ENCODE measurements around the gene TSPAN16.

The TSPAN16 gene

DNA sequence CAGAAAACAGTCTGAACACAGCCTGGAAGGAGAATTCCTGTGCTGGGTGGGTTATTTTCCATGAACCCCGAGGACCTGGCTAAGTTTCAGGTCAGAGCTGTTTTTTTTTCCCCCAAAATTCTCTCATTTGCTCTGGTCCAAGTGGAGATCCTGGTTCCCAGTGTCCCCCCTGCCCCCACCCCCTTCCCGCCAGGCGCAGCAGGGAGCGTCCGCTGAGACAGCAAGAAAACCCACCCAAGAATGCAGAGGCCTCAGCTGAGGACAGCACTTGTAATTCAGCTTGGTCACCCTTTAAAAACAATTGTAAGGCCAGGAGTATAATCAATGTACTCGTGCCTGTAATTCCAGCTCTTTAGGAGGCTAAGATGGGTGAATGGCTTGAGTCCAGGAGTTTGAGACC is 11.4 kb upstream of the TSPAN16 start:
- WGBS, 2 donors (ENCODE audit: extremely low coverage in 2 of 2, insufficient read length in 2 of 2, insufficient replicate concordance in 1 of 2): no CpG with 5 or more reads among the region's 6 CpGs
- no peak overlapping the region for H3K14ac ChIP-seq (ENCODE audit: low read length)

DNA sequence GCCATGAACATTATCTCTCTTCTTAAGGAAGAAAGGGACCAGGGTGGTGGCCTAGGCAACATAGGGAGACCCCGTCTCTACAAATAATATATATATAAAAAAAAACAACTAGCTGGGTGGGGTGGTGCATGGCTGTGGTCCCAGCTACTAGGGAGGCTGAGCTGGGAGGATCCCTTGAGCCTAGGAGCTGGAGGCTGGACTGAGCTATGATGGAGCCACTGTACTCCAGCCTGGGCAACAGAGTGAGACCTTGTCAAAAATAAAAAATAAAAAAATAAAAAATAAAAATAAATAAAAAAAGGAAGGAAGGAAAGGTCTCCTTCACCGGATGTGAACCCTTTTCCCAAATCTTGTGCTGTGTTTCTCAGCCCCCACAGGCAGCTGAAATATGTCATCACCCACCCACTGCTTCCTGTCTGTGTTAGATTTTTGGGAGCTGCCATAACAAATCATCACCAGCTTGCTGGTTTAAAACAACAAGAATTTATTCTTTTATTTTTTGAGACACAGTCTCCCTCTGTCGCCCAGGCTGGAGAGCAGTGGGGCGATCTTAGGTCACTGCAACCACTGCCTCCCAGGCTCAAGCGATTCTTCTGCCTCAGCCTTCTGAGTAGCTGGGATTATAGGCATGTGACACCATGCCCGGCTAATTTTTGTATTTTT is 9.5 kb upstream of the TSPAN16 start:
- Histone ChIP-seq H3K4me1 (ENCODE audit: control insufficient read depth in 2 of 2, insufficient read depth in 1 of 2, low read depth in 1 of 2, low read length in 2 of 2) (no peaks in the 10 kb centered on the region), H3K9ac (ENCODE audit: low read depth, low read length, poor library complexity) (no peak overlapping the region), H3K4me3 (ENCODE audit: low read length in 2 of 2) (no peak overlapping the region), H3K4ac (ENCODE audit: low read length) (no peak overlapping the region), H2BK12ac (ENCODE audit: low read length) (no peak overlapping the region), H2BK5ac (ENCODE audit: low read length) (no peak overlapping the region), H2AFZ (ENCODE audit: low read length) (no peak overlapping the region), H2AK5ac (ENCODE audit: low read depth, low read length) (no peak overlapping the region), H3K18ac (ENCODE audit: low read length) (no peak overlapping the region), H3K79me1 (ENCODE audit: low read depth, low read length) (no peaks in the 10 kb centered on the region), H3K4me2 (ENCODE audit: insufficient read depth, low read length, poor library complexity, severe bottlenecking) (no peak overlapping the region), H2BK15ac (ENCODE audit: low read length) (no peak overlapping the region), H2BK120ac (ENCODE audit: low read depth, low read length) (no peak overlapping the region), H3K23ac (ENCODE audit: low read depth, low read length, poor library complexity) (no peak overlapping the region), H3K36me3 (replicated peaks in 1 of 2; ENCODE audit: control insufficient read depth in 2 of 2, insufficient read depth in 2 of 2, low read length in 2 of 2) (no peaks in the 10 kb centered on the region), H3K27ac (replicated peaks; ENCODE audit: low read length) (no peak overlapping the region), H3K9me3 (replicated peaks in 1 of 2; ENCODE audit: control insufficient read depth in 2 of 2, insufficient read depth in 1 of 2, low read depth in 1 of 2, low read length in 2 of 2) (no peaks in the 10 kb centered on the region), H3K14ac (ENCODE audit: low read length) (no peak overlapping the region), H4K8ac (ENCODE audit: low read depth, low read length) (no peak overlapping the region), H3K27me3 (ENCODE audit: control insufficient read depth in 3 of 3, insufficient read depth in 3 of 3, low read depth in 1 of 3, low read length in 3 of 3) (no peaks in the 10 kb centered on the region), H4K91ac (ENCODE audit: low read depth, low read length, poor library complexity) (no peak overlapping the region)
- no CpG with 5 or more reads among the region's 6 CpGs for WGBS, 2 donors (ENCODE audit: extremely low coverage in 2 of 2, insufficient read length in 2 of 2, insufficient replicate concordance in 1 of 2)
- DNase-seq (ENCODE audit: low spot score): no peak

More for the DNA sequence above, 11.4 kb upstream of the TSPAN16 start:
- Histone ChIP-seq H3K27ac (replicated peaks; ENCODE audit: low read length) (no peak overlapping the region), H4K8ac (ENCODE audit: low read depth, low read length) (no peak overlapping the region), H3K23ac (ENCODE audit: low read depth, low read length, poor library complexity) (no peak overlapping the region), H3K27me3 (ENCODE audit: control insufficient read depth in 3 of 3, insufficient read depth in 3 of 3, low read depth in 1 of 3, low read length in 3 of 3) (no peaks in the 10 kb centered on the region), H3K79me1 (ENCODE audit: low read depth, low read length) (no peaks in the 10 kb centered on the region), H4K91ac (ENCODE audit: low read depth, low read length, poor library complexity) (no peak overlapping the region), H2BK12ac (ENCODE audit: low read length) (no peak overlapping the region), H3K9ac (ENCODE audit: low read depth, low read length, poor library complexity) (no peak overlapping the region), H3K4me2 (ENCODE audit: insufficient read depth, low read length, poor library complexity, severe bottlenecking) (no peak overlapping the region), H2AK5ac (ENCODE audit: low read depth, low read length) (no peak overlapping the region), H3K4me3 (ENCODE audit: low read length in 2 of 2) (no peak overlapping the region), H3K36me3 (replicated peaks in 1 of 2; ENCODE audit: control insufficient read depth in 2 of 2, insufficient read depth in 2 of 2, low read length in 2 of 2) (no peaks in the 10 kb centered on the region), H2BK5ac (ENCODE audit: low read length) (no peak overlapping the region), H3K4ac (ENCODE audit: low read length) (no peak overlapping the region), H2BK15ac (ENCODE audit: low read length) (no peak overlapping the region), H2BK120ac (ENCODE audit: low read depth, low read length) (no peak overlapping the region), H3K4me1 (ENCODE audit: control insufficient read depth in 2 of 2, insufficient read depth in 1 of 2, low read depth in 1 of 2, low read length in 2 of 2) (peaks cover 2 to 5% of the 10 kb centered on the region in 2 donors), H2AFZ (ENCODE audit: low read length) (no peak overlapping the region), H3K18ac (ENCODE audit: low read length) (no peak overlapping the region), H3K9me3 (replicated peaks in 1 of 2; ENCODE audit: control insufficient read depth in 2 of 2, insufficient read depth in 1 of 2, low read depth in 1 of 2, low read length in 2 of 2) (no peaks in the 10 kb centered on the region)
- DNase-seq (ENCODE audit: low spot score): no peak

DNA sequence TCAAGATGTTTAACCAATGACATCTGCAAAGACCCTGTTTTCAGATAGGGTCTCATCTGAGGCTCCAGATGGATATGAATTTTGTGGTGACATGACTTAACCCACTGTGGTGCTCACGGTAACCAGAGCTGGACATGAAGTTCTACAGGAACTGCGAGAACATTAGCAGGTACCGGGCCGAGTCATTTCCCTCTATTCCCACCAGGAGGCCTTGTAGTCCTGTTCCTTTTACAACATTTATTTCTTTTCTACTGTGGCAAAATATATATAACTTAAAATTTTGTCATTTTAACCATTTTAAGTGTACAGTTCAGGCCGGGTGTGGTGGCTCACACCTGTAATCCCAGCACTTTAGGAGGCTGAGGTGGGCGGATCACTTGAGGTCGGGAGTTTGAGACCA is 7.6 kb upstream of the TSPAN16 start:
- DNase-seq (ENCODE audit: low spot score): no peak

DNA sequence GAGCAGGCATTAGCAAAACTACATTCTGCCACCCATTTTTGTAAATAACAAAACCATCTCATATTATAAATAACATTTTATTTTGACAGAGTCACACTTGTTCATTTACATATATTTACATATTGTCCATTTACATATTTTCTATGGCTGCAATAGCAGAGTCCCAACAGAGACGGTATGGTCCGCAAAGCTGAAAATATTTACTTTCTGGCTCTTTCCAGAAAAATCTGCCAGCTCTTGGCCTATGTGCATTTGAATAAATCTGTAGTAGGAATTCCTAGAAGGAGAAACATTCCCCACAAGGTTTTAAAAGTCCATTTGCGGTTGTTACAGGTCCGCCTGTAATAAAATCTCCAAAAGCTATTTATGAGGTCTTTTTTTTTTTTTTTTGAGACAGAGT is 5.7 kb upstream of the TSPAN16 start:
- no peak overlapping the region for H2AFZ ChIP-seq (ENCODE audit: low read length)
- H2BK5ac ChIP-seq (ENCODE audit: low read length): no peak overlapping the region
- no CpG with 5 or more reads among the region's 4 CpGs for WGBS, 2 donors (ENCODE audit: extremely low coverage in 2 of 2, insufficient read length in 2 of 2, insufficient replicate concordance in 1 of 2)
- H3K27ac ChIP-seq (replicated peaks; ENCODE audit: low read length): no peak overlapping the region
- H3K4me3 ChIP-seq (ENCODE audit: low read length in 2 of 2): no peak overlapping the region
- H3K36me3 ChIP-seq (replicated peaks in 1 of 2; ENCODE audit: control insufficient read depth in 2 of 2, insufficient read depth in 2 of 2, low read length in 2 of 2): no peaks in the 10 kb centered on the region
- H4K8ac ChIP-seq (ENCODE audit: low read depth, low read length): no peak overlapping the region
- no peak overlapping the region for H3K9ac ChIP-seq (ENCODE audit: low read depth, low read length, poor library complexity)
- no peak overlapping the region for H3K23ac ChIP-seq (ENCODE audit: low read depth, low read length, poor library complexity)
- H3K14ac ChIP-seq (ENCODE audit: low read length): no peak overlapping the region
- peaks cover 3 to 6% of the 10 kb centered on the region in 2 donors for H3K4me1 ChIP-seq (ENCODE audit: control insufficient read depth in 2 of 2, insufficient read depth in 1 of 2, low read depth in 1 of 2, low read length in 2 of 2)
- no peak overlapping the region for H3K18ac ChIP-seq (ENCODE audit: low read length)
- no peaks in the 10 kb centered on the region for H3K9me3 ChIP-seq (replicated peaks in 1 of 2; ENCODE audit: control insufficient read depth in 2 of 2, insufficient read depth in 1 of 2, low read depth in 1 of 2, low read length in 2 of 2)
- no peak overlapping the region for H2BK15ac ChIP-seq (ENCODE audit: low read length)
- H4K91ac ChIP-seq (ENCODE audit: low read depth, low read length, poor library complexity): no peak overlapping the region
- no peak overlapping the region for H2BK12ac ChIP-seq (ENCODE audit: low read length)
- H2AK5ac ChIP-seq (ENCODE audit: low read depth, low read length): no peak overlapping the region
- no peak for DNase-seq (ENCODE audit: low spot score)
- H3K27me3 ChIP-seq (ENCODE audit: control insufficient read depth in 3 of 3, insufficient read depth in 3 of 3, low read depth in 1 of 3, low read length in 3 of 3): no peaks in the 10 kb centered on the region
- no peak overlapping the region for H2BK120ac ChIP-seq (ENCODE audit: low read depth, low read length)
- no peak overlapping the region for H3K4me2 ChIP-seq (ENCODE audit: insufficient read depth, low read length, poor library complexity, severe bottlenecking)
- H3K4ac ChIP-seq (ENCODE audit: low read length): no peak overlapping the region
- H3K79me1 ChIP-seq (ENCODE audit: low read depth, low read length): no peaks in the 10 kb centered on the region

More for the DNA sequence above, 7.6 kb upstream of the TSPAN16 start:
- Histone ChIP-seq H2BK120ac (ENCODE audit: low read depth, low read length) (no peak overlapping the region), H3K79me1 (ENCODE audit: low read depth, low read length) (no peaks in the 10 kb centered on the region), H2BK12ac (ENCODE audit: low read length) (no peak overlapping the region), H3K9ac (ENCODE audit: low read depth, low read length, poor library complexity) (no peak overlapping the region), H3K23ac (ENCODE audit: low read depth, low read length, poor library complexity) (no peak overlapping the region), H3K18ac (ENCODE audit: low read length) (no peak overlapping the region), H2BK5ac (ENCODE audit: low read length) (no peak overlapping the region), H3K4me1 (ENCODE audit: control insufficient read depth in 2 of 2, insufficient read depth in 1 of 2, low read depth in 1 of 2, low read length in 2 of 2) (no peaks in the 10 kb centered on the region), H3K27me3 (ENCODE audit: control insufficient read depth in 3 of 3, insufficient read depth in 3 of 3, low read depth in 1 of 3, low read length in 3 of 3) (no peaks in the 10 kb centered on the region), H4K91ac (ENCODE audit: low read depth, low read length, poor library complexity) (no peak overlapping the region), H2AK5ac (ENCODE audit: low read depth, low read length) (no peak overlapping the region), H2AFZ (ENCODE audit: low read length) (no peak overlapping the region), H3K27ac (replicated peaks; ENCODE audit: low read length) (no peak overlapping the region), H2BK15ac (ENCODE audit: low read length) (no peak overlapping the region), H3K36me3 (replicated peaks in 1 of 2; ENCODE audit: control insufficient read depth in 2 of 2, insufficient read depth in 2 of 2, low read length in 2 of 2) (no peaks in the 10 kb centered on the region), H3K4me3 (ENCODE audit: low read length in 2 of 2) (no peak overlapping the region), H3K4ac (ENCODE audit: low read length) (no peak overlapping the region), H3K4me2 (ENCODE audit: insufficient read depth, low read length, poor library complexity, severe bottlenecking) (no peak overlapping the region), H3K14ac (ENCODE audit: low read length) (no peak overlapping the region), H4K8ac (ENCODE audit: low read depth, low read length) (no peak overlapping the region), H3K9me3 (replicated peaks in 1 of 2; ENCODE audit: control insufficient read depth in 2 of 2, insufficient read depth in 1 of 2, low read depth in 1 of 2, low read length in 2 of 2) (no peaks in the 10 kb centered on the region)
- no CpG with 5 or more reads among the region's 7 CpGs for WGBS, 2 donors (ENCODE audit: extremely low coverage in 2 of 2, insufficient read length in 2 of 2, insufficient replicate concordance in 1 of 2)
